NCI-H1694 treated with DMSO at 0.1 percent for 48 hours (cell line): ENCODE data around the gene SH3PXD2A.
A peak's percentile ranks its signal among the peaks of the same experiment; 100 is the strongest.

Experiments used
- DNase-seq: peaks from one replicate; lab custom pipeline; 2025; lab: John Stamatoyannopoulos, UW

SH3PXD2A gene

GRCh38 chr10:103874730-103875129 lies 19.4 kb upstream of the SH3PXD2A start:
- DNase-seq = no peak

GRCh38 chr10:103872137-103872931 lies 17.0 kb upstream of the SH3PXD2A start:
- DNase-seq = no peak

GRCh38 chr10:103871006-103871405 lies 15.6 kb upstream of the SH3PXD2A start:
- no peak for DNase-seq

GRCh38 chr10:103870516-103870915 lies 15.1 kb upstream of the SH3PXD2A start:
- no peak for DNase-seq

GRCh38 chr10:103869336-103869735 lies 14.0 kb upstream of the SH3PXD2A start:
- no peak for DNase-seq

- DNase-seq = no peak
These were observed 12.8 kb upstream of the SH3PXD2A start for GRCh38 chr10:103868200-103868599.

GRCh38 chr10:103861505-103861904 lies 6.1 kb upstream of the SH3PXD2A start:
- no peak for DNase-seq

GRCh38 chr10:103859161-103860086 lies 4.0 kb upstream of the SH3PXD2A start:
- peak; percentile 60 for DNase-seq

- DNase-seq = no peak
These were observed 3.0 kb upstream of the SH3PXD2A start for GRCh38 chr10:103858360-103858759.

- no peak for DNase-seq
These were observed 1.4 kb upstream of the SH3PXD2A start for GRCh38 chr10:103856797-103857170.

GRCh38 chr10:103855852-103856796 lies 748 bp upstream of the SH3PXD2A start:
- no peak for DNase-seq

GRCh38 chr10:103854686-103855391 lies 537 bp downstream of the SH3PXD2A start:
- no peak for DNase-seq

GRCh38 chr10:103854265-103854685 lies 1.1 kb downstream of the SH3PXD2A start:
- DNase-seq = no peak

- no peak for DNase-seq
These were observed 1.7 kb downstream of the SH3PXD2A start for GRCh38 chr10:103853428-103854264.

GRCh38 chr10:103852856-103853255 lies 2.5 kb downstream of the SH3PXD2A start:
- DNase-seq = no peak

- DNase-seq = no peak
These were observed 3.1 kb downstream of the SH3PXD2A start for GRCh38 chr10:103852189-103852711.

- no peak for DNase-seq
These were observed 4.1 kb downstream of the SH3PXD2A start for GRCh38 chr10:103851261-103851660.

GRCh38 chr10:103850572-103850895 lies 4.8 kb downstream of the SH3PXD2A start:
- no peak for DNase-seq

GRCh38 chr10:103849880-103850571 lies 5.3 kb downstream of the SH3PXD2A start:
- DNase-seq = no peak
